Muscle of leg (tissue), 16 donors: Measurements from ENCODE around the gene NFIL3. TPM values are rescaled to one million over a fixed set of nuclear protein-coding genes. Genes with fewer than 3 reads are reported as not detected.
"Not testable (repeated sequence)": the region's sequence is repeated elsewhere in the genome, so short reads cannot be mapped to it uniquely, and the experiment has no call there.

Experiments
- DNase-seq: peaks from one replicate; pipeline ENCODE4 v3.0.0; 2013
- H3K27ac ChIP-seq: one replicate; pipeline ENCODE4 v1.5.1; 2013; ENCODE audit warnings: mild to moderate bottlenecking, low read length, control low read depth
- H3K27me3 ChIP-seq: one replicate; pipeline ENCODE4 v1.6.1; 2013; ENCODE audit warnings: low read length; ENCODE audit not compliant: control insufficient read depth, insufficient read depth
- H3K36me3 ChIP-seq: one replicate; pipeline ENCODE4 v1.6.1; 2013; ENCODE audit warnings: low read length; ENCODE audit not compliant: control insufficient read depth, insufficient read depth
- H3K4me1 ChIP-seq: one replicate; pipeline ENCODE4 v1.6.1; 2013; ENCODE audit warnings: low read length; ENCODE audit not compliant: control insufficient read depth, insufficient read depth
- H3K4me3 ChIP-seq: one replicate; pipeline ENCODE4 v1.5.1; 2013; ENCODE audit warnings: low read length, control low read depth
- H3K9me3 ChIP-seq: replicated peaks from 2 replicates; pipeline ENCODE4 v1.6.1; 2013; ENCODE audit warnings: low read depth, low read length; ENCODE audit not compliant: control insufficient read depth
- WGBS: methylation state at CpG from one replicate; pipeline ENCODE4 v1.1.5; 2013; ENCODE audit warnings: missing lambda C conversion rate; ENCODE audit not compliant: insufficient coverage; 5-methylcytosine and 5-hydroxymethylcytosine counted together
- long read RNA-seq, 11 donors: transcript quantifications; one replicate each; lab custom pipeline, GENCODE V29; 2026
- polyA plus RNA-seq, 8 donors: library from polyadenylated mRNA; unstranded; fragments of 120-200 nt; gene quantifications; one replicate each; pipeline versions ENCODE4 v1.2.1 to v1.2.3, GENCODE V29; 2013; ENCODE audit warnings: inconsistent platforms in 1 of 8, low replicate concordance in 1 of 8; ENCODE audit not compliant: insufficient read length in 8 of 8, insufficient read depth in 1 of 8
- total RNA-seq: library from RNA; stranded (reverse); fragments of 120-200 nt; gene quantifications from one replicate; pipeline ENCODE4 v1.2.4, GENCODE V29; 2013

Gene NFIL3, protein sequence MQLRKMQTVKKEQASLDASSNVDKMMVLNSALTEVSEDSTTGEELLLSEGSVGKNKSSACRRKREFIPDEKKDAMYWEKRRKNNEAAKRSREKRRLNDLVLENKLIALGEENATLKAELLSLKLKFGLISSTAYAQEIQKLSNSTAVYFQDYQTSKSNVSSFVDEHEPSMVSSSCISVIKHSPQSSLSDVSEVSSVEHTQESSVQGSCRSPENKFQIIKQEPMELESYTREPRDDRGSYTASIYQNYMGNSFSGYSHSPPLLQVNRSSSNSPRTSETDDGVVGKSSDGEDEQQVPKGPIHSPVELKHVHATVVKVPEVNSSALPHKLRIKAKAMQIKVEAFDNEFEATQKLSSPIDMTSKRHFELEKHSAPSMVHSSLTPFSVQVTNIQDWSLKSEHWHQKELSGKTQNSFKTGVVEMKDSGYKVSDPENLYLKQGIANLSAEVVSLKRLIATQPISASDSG
- total RNA-seq (12.8 TPM), polyA plus RNA-seq (10 to 100 TPM; 16.6 to 26.1 (median 23.6) TPM)
- long read RNA-seq, donor 1, result 0 reads
- long read RNA-seq, donor 2, result 0 reads
- long read RNA-seq, donor 3, transcript NFIL3-201 (2 exons, 2,085 nt), result major isoform, 12 of 12 reads
- long read RNA-seq, donor 3, partial matches to known transcripts, result 0 of 12 reads
- long read RNA-seq, donor 3, other reads (novel, unspliced or antisense), result 0 of 12 reads
- long read RNA-seq, donor 4, transcript NFIL3-201 (2 exons, 2,085 nt), result major isoform, 6 of 6 reads
- long read RNA-seq, donor 4, partial matches to known transcripts, result 0 of 6 reads
- long read RNA-seq, donor 4, other reads (novel, unspliced or antisense), result 0 of 6 reads
- long read RNA-seq, donor 5, transcript NFIL3-201 (2 exons, 2,085 nt), result major isoform, 15 of 15 reads
- long read RNA-seq, donor 5, partial matches to known transcripts, result 0 of 15 reads
- long read RNA-seq, donor 5, other reads (novel, unspliced or antisense), result 0 of 15 reads
- long read RNA-seq, donor 6, transcript NFIL3-201 (2 exons, 2,085 nt), result major isoform, 10 of 10 reads
- long read RNA-seq, donor 6, partial matches to known transcripts, result 0 of 10 reads
- long read RNA-seq, donor 6, other reads (novel, unspliced or antisense), result 0 of 10 reads
- long read RNA-seq, donor 7, transcript NFIL3-201 (2 exons, 2,085 nt), result major isoform, 7 of 7 reads
- long read RNA-seq, donor 7, partial matches to known transcripts, result 0 of 7 reads
- long read RNA-seq, donor 7, other reads (novel, unspliced or antisense), result 0 of 7 reads
- long read RNA-seq, donor 8, transcript NFIL3-201 (2 exons, 2,085 nt), result major isoform, 12 of 12 reads
- long read RNA-seq, donor 8, partial matches to known transcripts, result 0 of 12 reads
- long read RNA-seq, donor 8, other reads (novel, unspliced or antisense), result 0 of 12 reads
- long read RNA-seq, donor 9, transcript NFIL3-201 (2 exons, 2,085 nt), result major isoform, 7 of 7 reads
- long read RNA-seq, donor 9, partial matches to known transcripts, result 0 of 7 reads
- long read RNA-seq, donor 9, other reads (novel, unspliced or antisense), result 0 of 7 reads
- long read RNA-seq, donor 10, transcript NFIL3-201 (2 exons, 2,085 nt), result major isoform, 9 of 9 reads
- long read RNA-seq, donor 10, partial matches to known transcripts, result 0 of 9 reads
- long read RNA-seq, donor 10, other reads (novel, unspliced or antisense), result 0 of 9 reads
- long read RNA-seq, donor 11, transcript NFIL3-201 (2 exons, 2,085 nt), result major isoform, 7 of 7 reads
- long read RNA-seq, donor 11, partial matches to known transcripts, result 0 of 7 reads
- long read RNA-seq, donor 11, other reads (novel, unspliced or antisense), result 0 of 7 reads

- peaks cover 45% of the 10 kb centered on the region for H3K27me3 ChIP-seq
- H3K27ac ChIP-seq, result peak within 1 kb of the TSS; percentile 92
- H3K36me3 ChIP-seq, result no peaks in the 10 kb centered on the region
- H3K4me3 ChIP-seq, result peak within 1 kb of the TSS; percentile 69
- no peaks in the 10 kb centered on the region for H3K9me3 ChIP-seq
- peaks cover 27% of the 10 kb centered on the region for H3K4me1 ChIP-seq
- peak; percentile 92 for DNase-seq
- WGBS, result 0% methylated on average over 82 of the region's 92 CpGs
Measured at GRCh38 chr9:91423785-91424402, at the start of gene NFIL3. Gene NFIL3, minus strand, starts transcription at chr9:91423832. Its CDS starts 13,098 bp downstream, at chr9:91410734.

GRCh38 chr9:91471524-91471923, 47.9 kb upstream of the NFIL3 start:
- H3K27me3 ChIP-seq, H3K36me3 ChIP-seq, DNase-seq, H3K4me3 ChIP-seq, H3K27ac ChIP-seq, H3K4me1 ChIP-seq, H3K9me3 ChIP-seq: not testable (repeated sequence)
- WGBS, result no CpG with 5 or more reads among the region's 3 CpGs

DNA sequence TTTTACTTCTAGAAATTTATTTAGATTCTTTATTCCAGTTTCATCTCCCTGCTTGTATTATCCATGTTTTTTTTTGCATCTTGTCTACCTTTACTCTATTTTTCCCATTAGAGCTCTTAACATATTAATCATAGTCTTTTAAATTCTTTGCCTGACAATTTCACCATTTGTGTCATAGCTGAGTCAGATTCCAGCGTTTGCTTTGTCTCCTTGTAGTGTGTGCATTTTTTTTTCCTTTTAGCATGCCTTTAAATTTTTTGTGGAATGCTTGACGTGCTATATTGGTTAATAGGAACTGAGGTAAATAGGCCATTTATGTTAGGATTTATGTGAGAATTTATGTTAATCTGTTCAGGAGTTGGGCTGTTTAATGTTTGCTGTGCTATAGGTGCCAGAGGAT, 41.8 kb upstream of the NFIL3 start:
- Histone ChIP-seq H3K36me3 (no peaks in the 10 kb centered on the region), H3K4me3 (no peak overlapping the region), H3K27me3 (no peaks in the 10 kb centered on the region), H3K27ac (no peak overlapping the region), H3K9me3 (no peaks in the 10 kb centered on the region), H3K4me1 (no peaks in the 10 kb centered on the region)
- no CpG with 5 or more reads among the region's 2 CpGs for WGBS
- no peak for DNase-seq

GRCh38 chr9:91458906-91459305, 35.3 kb upstream of the NFIL3 start:
- Histone ChIP-seq H3K27ac (no peak overlapping the region), H3K27me3 (no peaks in the 10 kb centered on the region), H3K36me3 (no peaks in the 10 kb centered on the region), H3K4me1 (no peaks in the 10 kb centered on the region), H3K4me3 (no peak overlapping the region), H3K9me3 (no peaks in the 10 kb centered on the region)
- WGBS, result no CpG with 5 or more reads among the region's 2 CpGs
- DNase-seq, result no peak

DNA sequence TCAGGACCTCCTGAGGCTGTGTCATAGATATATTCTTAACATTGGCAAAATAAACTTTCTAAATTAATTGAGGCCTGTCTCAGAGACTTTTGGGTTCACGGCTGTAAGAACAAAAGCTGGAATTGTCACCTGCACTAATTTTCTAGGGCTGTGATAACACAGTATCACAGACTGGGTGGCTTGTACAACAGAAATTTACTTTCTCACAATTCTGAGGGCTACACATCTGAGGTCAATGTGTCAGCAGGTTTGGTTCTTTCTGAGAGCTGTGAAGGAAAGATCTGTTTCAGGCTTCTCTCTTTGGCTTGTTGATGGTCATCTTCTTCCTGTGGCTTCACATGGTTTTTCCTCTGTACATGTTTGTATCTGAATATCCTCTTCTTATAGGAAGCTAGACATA, 29.2 kb upstream of the NFIL3 start:
- WGBS, result 100% methylated on average over 1 of the region's 1 CpG
- no peak for DNase-seq

DNA sequence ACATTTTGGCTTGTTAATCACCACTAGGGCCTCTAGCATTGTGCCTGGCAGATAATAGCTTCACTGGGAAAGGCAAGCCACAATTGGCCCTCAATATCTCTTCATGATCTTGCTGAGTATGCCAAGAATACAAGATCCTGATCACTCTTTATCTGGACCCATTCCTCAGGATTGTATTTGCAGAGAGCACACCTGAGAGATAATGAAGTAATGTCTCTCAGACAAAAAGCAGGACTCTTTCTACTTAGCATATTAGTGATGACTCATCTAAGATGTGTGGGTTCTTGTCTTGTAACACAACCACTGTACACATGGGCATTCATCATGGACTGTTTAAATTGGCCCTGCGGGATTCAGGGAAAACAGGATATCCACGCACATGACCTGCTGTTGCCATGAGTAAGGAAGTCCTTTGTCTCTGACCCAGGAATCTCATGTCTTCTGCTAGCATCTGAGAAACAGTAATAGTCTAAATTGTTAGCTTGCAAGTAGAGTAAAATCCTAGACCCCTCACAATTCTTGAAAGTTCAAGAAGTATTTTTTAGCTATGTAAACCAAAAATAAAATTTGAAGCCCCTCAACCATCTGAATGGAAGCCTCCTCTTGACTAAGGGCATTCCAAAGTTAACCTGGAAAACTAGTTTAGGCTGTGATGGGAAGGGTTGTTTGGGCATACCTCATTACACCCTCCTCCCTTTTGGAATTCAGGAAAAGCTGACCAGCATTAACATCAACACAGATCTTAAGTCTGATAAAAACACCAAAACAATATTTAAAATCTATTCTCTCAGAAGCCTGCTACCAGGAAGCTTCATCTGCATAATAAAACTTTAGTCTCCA, 28.0 kb upstream of the NFIL3 start:
- no peaks in the 10 kb centered on the region for H3K9me3 ChIP-seq
- H3K4me3 ChIP-seq, result no peak overlapping the region
- H3K4me1 ChIP-seq, result no peaks in the 10 kb centered on the region
- WGBS, result 100% methylated on average over 1 of the region's 2 CpGs
- H3K27me3 ChIP-seq, result no peaks in the 10 kb centered on the region
- H3K27ac ChIP-seq, result no peak overlapping the region
- no peak for DNase-seq
- H3K36me3 ChIP-seq, result no peaks in the 10 kb centered on the region

More for the DNA sequence above, 29.2 kb upstream of the NFIL3 start:
- Histone ChIP-seq H3K36me3 (no peaks in the 10 kb centered on the region), H3K27ac (no peak overlapping the region), H3K27me3 (no peaks in the 10 kb centered on the region), H3K9me3 (no peaks in the 10 kb centered on the region), H3K4me1 (no peaks in the 10 kb centered on the region), H3K4me3 (no peak overlapping the region)

GRCh38 chr9:91445135-91445534, 21.5 kb upstream of the NFIL3 start:
- no CpG with 5 or more reads among the region's 1 CpG for WGBS
- Histone ChIP-seq H3K4me3 (no peak overlapping the region), H3K27me3 (no peaks in the 10 kb centered on the region), H3K4me1 (no peaks in the 10 kb centered on the region), H3K27ac (no peak overlapping the region), H3K36me3 (no peaks in the 10 kb centered on the region), H3K9me3 (peaks cover 12% of the 10 kb centered on the region)
- DNase-seq, result no peak

DNA sequence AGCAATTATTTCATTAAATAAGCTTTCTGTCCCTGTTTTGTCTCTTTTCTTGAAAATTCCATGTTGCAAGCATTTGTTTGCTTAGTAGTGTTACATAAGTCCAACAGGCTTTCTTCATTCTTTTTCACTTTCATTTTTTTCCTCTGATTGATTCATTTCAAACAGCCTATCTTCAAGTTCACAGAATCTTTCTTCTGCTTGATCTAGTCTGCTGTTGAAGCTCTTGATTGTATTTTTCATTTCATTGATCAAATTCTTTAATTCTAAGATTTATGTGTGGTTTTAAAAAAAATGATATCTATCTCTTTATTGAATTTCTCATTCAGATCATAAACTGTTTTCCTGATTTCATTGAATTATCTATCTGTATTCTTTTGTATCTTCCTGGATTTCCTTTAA, 20.4 kb upstream of the NFIL3 start:
- DNase-seq, result no peak
- H3K4me1 ChIP-seq, result no peaks in the 10 kb centered on the region
- H3K9me3 ChIP-seq, result peaks cover 12% of the 10 kb centered on the region
- no peaks in the 10 kb centered on the region for H3K36me3 ChIP-seq
- H3K4me3 ChIP-seq, result no peak overlapping the region
- H3K27ac ChIP-seq, result no peak overlapping the region
- no peaks in the 10 kb centered on the region for H3K27me3 ChIP-seq
